Fibroblast of skin of back (primary cell): Measurements from ENCODE around the gene SMAD7.
"Not testable (repeated sequence)": the region's sequence is repeated elsewhere in the genome, so short reads cannot be mapped to it uniquely, and the experiment has no call there.

Source experiments
- DNase-seq: peaks from one replicate; pipeline ENCODE4 v3.0.0-alpha.2; 2013

Gene SMAD7

GRCh38 chr18:48875314-48875941 is 75.3 kb downstream of the SMAD7 start:
- DNase-seq: no peak

DNA sequence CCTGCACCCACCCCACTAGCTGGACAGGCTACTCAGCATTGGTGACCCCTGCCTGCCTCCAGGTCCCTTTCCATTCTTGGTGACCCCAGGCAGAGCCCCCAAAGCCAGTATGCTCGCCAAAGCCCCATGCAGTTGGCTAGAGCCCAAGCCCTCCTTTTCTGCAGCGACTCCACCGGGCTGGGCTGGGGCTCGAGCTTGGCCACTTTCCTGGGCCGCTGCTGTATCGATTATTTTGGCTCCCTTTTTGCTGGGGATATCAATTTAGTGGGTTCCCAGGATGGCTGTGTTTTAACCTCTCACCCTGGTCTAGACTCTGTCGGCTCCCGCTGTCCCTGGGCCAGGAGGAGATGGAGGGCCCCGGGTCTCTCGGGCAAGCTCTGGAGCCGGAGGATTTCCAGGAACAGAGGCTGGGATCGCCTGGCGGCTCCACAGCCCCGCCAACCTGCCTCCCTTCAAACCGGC is 76.0 kb downstream of the SMAD7 start:
- no peak for DNase-seq

DNA sequence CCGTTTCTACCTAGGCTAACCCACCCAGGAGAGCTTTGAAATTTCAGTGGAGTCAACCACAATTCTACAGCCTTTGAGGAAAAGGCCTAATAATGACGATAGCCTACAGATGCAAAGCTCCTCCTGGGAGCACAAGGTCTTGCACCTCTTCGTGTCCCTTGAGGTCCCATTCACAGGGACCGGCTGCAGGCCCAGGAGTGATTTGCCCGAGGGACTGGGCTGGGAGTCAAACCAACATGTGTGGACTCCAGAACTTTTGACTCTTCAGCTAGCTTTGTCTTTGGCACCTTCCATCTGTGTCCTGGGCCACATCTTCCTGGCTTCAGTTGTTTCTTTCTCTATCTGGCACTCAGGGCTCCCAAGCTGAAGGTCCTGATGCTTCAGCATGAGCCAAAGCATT is 76.5 kb downstream of the SMAD7 start:
- DNase-seq: no peak

GRCh38 chr18:48872234-48873145 is 78.3 kb downstream of the SMAD7 start:
- DNase-seq: peak; percentile 84

GRCh38 chr18:48871391-48872166 is 79.2 kb downstream of the SMAD7 start:
- DNase-seq: no peak

DNA sequence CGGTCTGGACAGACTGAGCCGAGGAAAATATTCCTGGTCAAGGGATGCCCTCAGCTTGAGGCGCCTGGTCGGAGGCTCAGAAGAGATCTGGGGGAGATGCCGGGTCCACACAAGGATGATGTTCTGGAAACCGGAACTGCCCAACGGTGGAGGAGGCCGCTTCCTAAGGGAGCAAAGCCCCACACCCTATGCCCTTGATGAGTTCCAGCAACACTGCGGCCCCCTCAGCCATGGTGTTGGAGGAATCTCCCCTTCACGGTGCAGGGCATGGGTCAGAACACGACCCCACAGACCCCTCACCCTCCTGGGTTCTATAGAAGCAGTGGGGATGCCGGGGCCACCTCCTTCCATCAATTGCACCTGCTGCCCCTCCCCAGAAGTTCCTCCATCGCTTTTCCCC is 79.8 kb downstream of the SMAD7 start:
- DNase-seq: not testable (repeated sequence)
